Astrocyte of the cerebellum (primary cell): ENCODE results near the gene DAB2IP.

Experiments
- DNase-seq: peaks from one replicate; pipeline ENCODE4 v3.0.0-alpha.2; 2011; ENCODE audit warnings: low read depth
- H3K4me3 ChIP-seq: 2 replicates; pipeline ENCODE4 v1.5.1; 2011; ENCODE audit warnings: mild to moderate bottlenecking, low read depth, low read length, moderate library complexity
- in situ Hi-C: cut with HindIII; loops from 2 replicates; pipeline ENCODE4 v1.10.0; 2017; ENCODE audit warnings: low sequenced_read_pairs
- TF ChIP-seq, protein P1 (sequence below): IDR thresholded peaks from 2 replicates; pipeline ENCODE4 v1.5.1; 2012; ENCODE audit warnings: low read length, low read depth, moderate library complexity, mild to moderate bottlenecking; ENCODE audit errors: missing control alignments

The DAB2IP gene

DNA sequence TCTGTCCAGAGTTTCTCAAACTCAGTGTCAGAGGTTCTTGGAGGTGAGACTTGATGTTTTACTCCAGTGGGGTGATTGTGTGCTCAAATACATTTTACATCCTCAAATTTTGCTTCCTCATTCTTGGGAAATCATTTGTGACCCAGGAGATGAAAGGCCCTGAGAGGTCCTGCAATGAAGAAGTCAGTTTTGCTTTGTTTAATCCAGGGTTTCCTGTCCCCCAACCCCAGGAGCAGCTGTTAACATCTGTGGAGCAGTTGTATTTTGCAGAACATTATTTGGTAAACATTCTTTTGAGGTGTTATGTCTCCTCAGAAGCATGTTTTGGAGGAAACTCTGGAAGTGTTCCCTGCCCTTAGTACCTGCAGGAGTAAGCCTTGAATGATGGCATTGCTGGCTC lies 59.8 kb downstream of the DAB2IP start:
- in situ Hi-C loops, result no loop called here
- H3K4me3 ChIP-seq, result no peak overlapping the region
- no peak for DNase-seq
- TF ChIP-seq, protein P1, sequence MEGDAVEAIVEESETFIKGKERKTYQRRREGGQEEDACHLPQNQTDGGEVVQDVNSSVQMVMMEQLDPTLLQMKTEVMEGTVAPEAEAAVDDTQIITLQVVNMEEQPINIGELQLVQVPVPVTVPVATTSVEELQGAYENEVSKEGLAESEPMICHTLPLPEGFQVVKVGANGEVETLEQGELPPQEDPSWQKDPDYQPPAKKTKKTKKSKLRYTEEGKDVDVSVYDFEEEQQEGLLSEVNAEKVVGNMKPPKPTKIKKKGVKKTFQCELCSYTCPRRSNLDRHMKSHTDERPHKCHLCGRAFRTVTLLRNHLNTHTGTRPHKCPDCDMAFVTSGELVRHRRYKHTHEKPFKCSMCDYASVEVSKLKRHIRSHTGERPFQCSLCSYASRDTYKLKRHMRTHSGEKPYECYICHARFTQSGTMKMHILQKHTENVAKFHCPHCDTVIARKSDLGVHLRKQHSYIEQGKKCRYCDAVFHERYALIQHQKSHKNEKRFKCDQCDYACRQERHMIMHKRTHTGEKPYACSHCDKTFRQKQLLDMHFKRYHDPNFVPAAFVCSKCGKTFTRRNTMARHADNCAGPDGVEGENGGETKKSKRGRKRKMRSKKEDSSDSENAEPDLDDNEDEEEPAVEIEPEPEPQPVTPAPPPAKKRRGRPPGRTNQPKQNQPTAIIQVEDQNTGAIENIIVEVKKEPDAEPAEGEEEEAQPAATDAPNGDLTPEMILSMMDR, result no peak

DNA sequence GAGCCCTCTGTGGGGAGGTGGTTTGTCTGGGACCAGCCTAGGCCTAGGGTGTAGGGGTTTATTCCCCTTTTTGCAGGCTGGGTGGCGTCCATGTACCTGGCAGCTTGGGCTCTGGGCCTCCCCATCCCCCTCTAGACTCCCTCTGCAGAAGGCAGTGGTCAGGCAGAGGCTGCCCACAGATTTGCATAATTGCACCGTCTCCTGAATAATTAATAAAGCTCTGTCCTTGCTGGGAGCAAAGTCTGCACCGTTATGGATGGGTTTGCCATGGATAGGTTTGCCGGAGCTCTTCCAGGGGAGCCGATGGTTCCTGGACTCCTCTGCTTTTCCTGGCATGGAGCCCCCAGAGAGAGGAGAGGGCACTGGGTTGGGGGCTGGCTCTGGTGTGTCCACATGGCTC lies 60.4 kb downstream of the DAB2IP start:
- no peak overlapping the region for H3K4me3 ChIP-seq
- DNase-seq, result no peak
- TF ChIP-seq, protein P1, result no peak
- in situ Hi-C loops, result no loop called here

DNA sequence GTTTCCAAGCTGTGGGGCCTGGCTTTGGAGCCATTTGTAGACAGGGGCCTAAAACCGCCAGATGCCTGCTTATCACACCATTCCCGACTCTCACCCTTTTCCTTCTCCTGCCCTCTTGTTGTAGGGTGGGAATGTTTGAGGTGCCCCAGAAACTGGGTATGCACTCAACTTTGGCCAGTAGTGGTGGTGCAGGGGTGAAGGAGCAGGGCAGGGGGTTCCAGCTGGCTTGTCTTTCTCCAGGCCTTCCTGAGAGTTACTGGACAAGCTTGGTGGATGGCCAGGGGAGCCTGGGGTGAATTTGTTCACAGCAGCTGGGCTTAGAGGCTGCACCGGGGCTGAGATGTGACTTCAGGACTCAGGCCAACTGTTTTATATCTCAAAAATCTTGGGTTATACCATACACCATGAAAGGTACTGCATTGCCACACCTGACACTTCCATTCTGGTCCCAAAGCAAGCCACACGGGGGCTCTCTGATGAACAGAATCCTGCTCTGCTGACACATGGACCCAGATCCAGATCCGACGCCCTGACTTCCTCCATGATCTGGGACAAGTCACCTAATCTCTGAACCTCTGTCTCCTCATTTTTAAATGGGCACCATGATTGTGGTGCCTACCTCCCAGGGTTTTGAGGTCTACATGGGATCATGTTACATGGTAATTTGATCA lies 62.1 kb downstream of the DAB2IP start:
- no peak overlapping the region for H3K4me3 ChIP-seq
- TF ChIP-seq, protein P1, result no peak
- in situ Hi-C loops, result no loop called here
- DNase-seq, result no peak

DNA sequence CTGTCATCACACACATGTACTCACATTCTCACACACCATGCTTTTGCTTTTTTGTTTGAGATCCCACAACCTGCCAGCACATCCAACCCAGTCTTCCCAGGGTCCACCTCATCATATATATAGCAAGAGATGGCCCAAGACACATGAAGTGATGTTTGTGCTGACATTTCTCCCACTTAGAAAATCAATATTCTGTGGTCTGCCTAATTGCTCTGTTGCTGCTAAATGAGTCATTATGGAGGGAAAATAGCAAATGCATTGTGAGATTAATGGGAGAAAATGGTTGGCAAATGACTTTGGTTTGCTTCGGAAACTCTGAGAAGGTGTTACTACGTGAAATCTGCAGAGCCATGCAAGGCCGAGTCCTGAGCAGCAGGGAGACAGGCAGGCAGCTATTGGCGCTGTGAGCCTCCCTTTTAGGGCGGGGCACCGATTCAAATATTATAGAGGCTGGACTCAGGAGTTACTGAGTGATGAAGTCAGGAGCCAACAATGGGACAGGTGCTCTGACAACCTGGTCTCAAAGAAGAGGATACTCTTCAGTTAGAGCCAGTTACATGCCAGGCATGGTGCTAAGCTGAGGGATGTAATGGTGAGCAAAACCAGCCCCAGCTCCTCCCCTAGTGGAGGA lies 62.8 kb downstream of the DAB2IP start:
- in situ Hi-C loops, result no loop called here
- no peak for DNase-seq
- TF ChIP-seq, protein P1, result no peak
- no peak overlapping the region for H3K4me3 ChIP-seq

DNA sequence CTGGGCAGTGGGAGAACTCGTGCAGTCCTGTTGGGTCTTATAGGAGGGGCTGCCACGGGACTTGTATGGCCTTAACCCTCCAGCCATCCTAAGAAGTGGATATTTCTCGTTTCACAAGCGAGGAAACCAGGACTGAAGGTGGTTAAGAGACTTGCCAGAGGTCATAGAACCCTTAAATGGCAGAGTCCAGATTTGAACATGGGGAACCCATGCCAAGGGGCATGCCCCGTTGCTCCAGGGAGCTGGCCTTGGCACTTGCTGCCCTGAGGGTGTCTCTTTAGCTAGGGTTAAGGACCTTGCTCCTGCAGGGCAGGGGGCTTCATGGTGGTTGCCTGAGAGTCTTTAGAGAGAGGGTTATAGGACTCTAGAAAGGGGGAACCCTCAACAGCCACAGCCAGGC lies 63.4 kb downstream of the DAB2IP start:
- DNase-seq, result no peak
- TF ChIP-seq, protein P1, result no peak
- in situ Hi-C loops, result no loop called here
- H3K4me3 ChIP-seq, result no peak overlapping the region

DNA sequence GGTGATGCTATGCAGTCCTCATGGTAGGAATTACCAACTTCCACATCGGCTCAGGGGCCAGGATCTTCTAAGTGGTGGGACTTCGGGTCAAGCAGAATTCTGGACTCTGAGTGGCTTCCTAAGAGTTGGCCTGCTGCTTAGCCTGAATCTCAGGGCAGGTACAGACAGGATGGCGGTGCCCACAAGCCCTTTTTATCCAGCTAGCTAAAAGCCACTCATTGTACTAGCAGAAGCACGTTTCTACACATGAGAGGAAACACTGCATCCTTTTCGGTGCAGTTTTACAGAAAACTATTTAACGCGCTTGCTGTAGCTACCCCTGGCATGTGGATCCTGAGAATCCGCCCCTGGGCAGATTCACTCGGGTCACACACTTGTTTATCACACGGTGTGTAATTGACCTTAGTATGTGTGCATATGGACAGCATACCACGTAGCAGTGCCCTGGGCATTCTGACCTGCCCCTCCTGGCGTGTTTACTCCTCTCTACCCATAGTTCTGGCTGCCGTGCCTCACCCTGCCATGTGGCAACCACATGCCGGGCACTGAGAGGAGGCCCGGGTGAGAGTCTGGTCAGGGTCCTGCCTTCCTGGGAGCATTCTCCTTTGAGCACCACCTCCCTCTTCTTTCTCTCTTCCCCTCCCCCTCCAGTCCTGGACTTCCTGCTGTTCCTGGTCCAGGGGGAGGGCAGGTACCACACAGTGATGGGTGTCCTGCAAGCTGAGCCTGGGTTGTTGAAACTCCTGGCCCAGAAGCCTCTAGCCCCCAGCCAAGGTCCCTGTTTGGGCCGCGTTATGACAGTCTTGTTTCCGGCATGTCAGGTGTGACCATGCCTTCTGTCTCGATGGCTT lies 65.9 kb downstream of the DAB2IP start:
- DNase-seq, result no peak
- H3K4me3 ChIP-seq, result no peak overlapping the region
- in situ Hi-C loops, result no loop called here
- TF ChIP-seq, protein P1, result no peak
